Astrocyte (in vitro differentiated cells and primary cell): ENCODE data around the gene DDX31. TPM values are rescaled to one million over a fixed set of nuclear protein-coding genes. Genes with fewer than 3 reads are reported as not detected.

Experiments used
- DNase-seq: peaks from one replicate; pipeline ENCODE4 v3.0.0-alpha.2; 2010; ENCODE audit warnings: low read depth
- FAIRE-seq: peaks from 2 replicates; lab custom pipeline; 2011; peaks lifted over from hg19 to GRCh38; lab: Jason Lieb, UNC
- H2AFZ ChIP-seq: 2 replicates; pipeline ENCODE4 v1.6.0; 2012; ENCODE audit warnings: low read depth, low read length, inconsistent platforms
- H3K27ac ChIP-seq: 2 replicates; pipeline ENCODE4 v1.5.1; 2011; ENCODE audit warnings: low read depth, low read length, inconsistent platforms
- H3K27me3 ChIP-seq: 2 replicates; pipeline ENCODE4 v1.6.0; 2011; ENCODE audit warnings: low read length, inconsistent platforms; ENCODE audit not compliant: insufficient read depth
- H3K36me3 ChIP-seq: 2 replicates; pipeline ENCODE4 v1.5.1; 2011; ENCODE audit warnings: low read length, inconsistent platforms; ENCODE audit not compliant: insufficient read depth
- H3K4me1 ChIP-seq: 2 replicates; pipeline ENCODE4 v1.5.1; 2011; ENCODE audit warnings: low read length, inconsistent platforms; ENCODE audit not compliant: insufficient read depth
- H3K4me2 ChIP-seq: 2 replicates; pipeline ENCODE4 v1.6.0; 2012; ENCODE audit warnings: low read length, inconsistent platforms
- H3K4me3 ChIP-seq: 2 replicates; pipeline ENCODE4 v1.5.1; 2011; ENCODE audit warnings: low read depth, mild to moderate bottlenecking, low read length, inconsistent platforms; ENCODE audit not compliant: insufficient read depth
- H3K79me2 ChIP-seq: 2 replicates; pipeline ENCODE4 v1.6.0; 2012; ENCODE audit warnings: mild to moderate bottlenecking, low read length, inconsistent platforms; ENCODE audit not compliant: insufficient read depth
- H3K9ac ChIP-seq: 2 replicates; pipeline ENCODE4 v1.6.0; 2012; ENCODE audit warnings: mild to moderate bottlenecking, low read length, inconsistent platforms
- H3K9me3 ChIP-seq: 2 replicates; pipeline ENCODE4 v1.5.1; 2012; ENCODE audit warnings: low read depth, mild to moderate bottlenecking, low read length, inconsistent platforms; ENCODE audit not compliant: insufficient read depth
- H4K20me1 ChIP-seq: 2 replicates; pipeline ENCODE4 v1.6.0; 2012; ENCODE audit warnings: low read length, inconsistent platforms; ENCODE audit not compliant: insufficient read depth
- H3K27ac Mint-ChIP-seq: one replicate; pipeline ENCODE4 v1.8.0; 2021; ENCODE audit warnings: mild to moderate bottlenecking, mixed read lengths; ENCODE audit not compliant: unreplicated experiment
- H3K27me3 Mint-ChIP-seq: one replicate; pipeline ENCODE4 v1.8.0; 2021; ENCODE audit warnings: low read depth, mixed read lengths; ENCODE audit not compliant: unreplicated experiment
- H3K36me3 Mint-ChIP-seq: one replicate; pipeline ENCODE4 v1.8.0; 2021; ENCODE audit warnings: low read depth, mixed read lengths; ENCODE audit not compliant: unreplicated experiment
- H3K4me1 Mint-ChIP-seq: one replicate; pipeline ENCODE4 v1.8.0; 2021; ENCODE audit warnings: low read depth, mixed read lengths; ENCODE audit not compliant: unreplicated experiment
- H3K4me3 Mint-ChIP-seq: one replicate; pipeline ENCODE4 v1.8.0; 2021; ENCODE audit warnings: mild to moderate bottlenecking, moderate library complexity, mixed read lengths; ENCODE audit not compliant: unreplicated experiment
- H3K9me3 Mint-ChIP-seq: one replicate; pipeline ENCODE4 v1.8.0; 2021; ENCODE audit warnings: mild to moderate bottlenecking, mixed read lengths; ENCODE audit not compliant: unreplicated experiment
- CTCF ChIP-seq: IDR thresholded peaks from 2 replicates; pipeline ENCODE4 v1.5.1; 2011; ENCODE audit warnings: low read depth, mild to moderate bottlenecking, inconsistent platforms, low read length, moderate library complexity; ENCODE audit not compliant: insufficient read depth
- EZH2 ChIP-seq: IDR thresholded peaks from 2 replicates; pipeline ENCODE4 v1.6.1; 2012; ENCODE audit warnings: mild to moderate bottlenecking, low read length, inconsistent platforms; ENCODE audit not compliant: insufficient read depth
- total RNA-seq: library from RNA; stranded (reverse); gene quantifications from 2 replicates; pipeline ENCODE4 v1.2.1, GENCODE V29; 2021

DDX31 gene
- total RNA-seq, 1 donor from 2014 or later = 20.5 TPM

DNA sequence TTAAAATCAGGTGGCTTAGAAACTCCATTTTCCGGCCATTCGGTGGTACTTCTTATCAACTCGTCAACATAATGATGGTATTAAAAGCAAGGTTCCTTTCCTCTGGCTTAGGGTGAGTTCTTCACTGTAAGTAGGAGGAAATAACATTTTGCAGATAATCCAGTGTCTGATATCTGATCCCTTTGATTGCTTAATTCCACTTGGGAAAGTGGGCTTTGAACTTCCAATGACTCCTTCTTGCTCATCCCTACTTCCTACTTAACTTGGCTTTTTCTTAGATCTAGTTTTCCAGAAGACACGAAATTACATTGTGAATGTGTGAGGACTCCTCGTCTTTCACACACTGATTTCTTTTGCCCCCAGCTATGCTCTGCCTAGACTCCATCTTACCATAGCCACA is 31.5 kb downstream of the DDX31 start:
- Histone ChIP-seq H4K20me1 (peaks cover 14% of the 10 kb centered on the region), H3K9me3 (no peaks in the 10 kb centered on the region), H3K36me3 (peaks cover 34% of the 10 kb centered on the region), H2AFZ (no peak overlapping the region), H3K4me1 (no peaks in the 10 kb centered on the region), H3K4me2 (no peak overlapping the region), H3K9ac (no peak overlapping the region), H3K4me3 (no peak overlapping the region), H3K27ac (no peak overlapping the region), H3K79me2 (no peaks in the 10 kb centered on the region), H3K27me3 (no peaks in the 10 kb centered on the region)
- TF ChIP-seq EZH2 (no peak), CTCF (no peak)
- Mint-ChIP-seq H3K4me3 (no peak overlapping the region), H3K9me3 (no peaks in the 10 kb centered on the region), H3K27me3 (no peaks in the 10 kb centered on the region), H3K27ac (no peak overlapping the region), H3K4me1 (no peaks in the 10 kb centered on the region), H3K36me3 (peaks cover 20% of the 10 kb centered on the region)
- DNase-seq = no peak
- no peak for FAIRE-seq

- no peaks in the 10 kb centered on the region for H3K9me3 Mint-ChIP-seq
- Histone ChIP-seq H4K20me1 (peaks cover 17% of the 10 kb centered on the region), H3K27me3 (no peaks in the 10 kb centered on the region), H3K9me3 (no peaks in the 10 kb centered on the region), H2AFZ (no peak overlapping the region), H3K9ac (no peak overlapping the region), H3K79me2 (no peaks in the 10 kb centered on the region), H3K36me3 (peaks cover 31% of the 10 kb centered on the region), H3K4me1 (no peaks in the 10 kb centered on the region), H3K4me3 (no peak overlapping the region), H3K27ac (no peak overlapping the region), H3K4me2 (no peak overlapping the region)
- H3K27me3 Mint-ChIP-seq = no peaks in the 10 kb centered on the region
- no peak overlapping the region for H3K4me3 Mint-ChIP-seq
- peaks cover 20% of the 10 kb centered on the region for H3K36me3 Mint-ChIP-seq
- FAIRE-seq = no peak
- H3K4me1 Mint-ChIP-seq = peaks cover 2% of the 10 kb centered on the region
- DNase-seq = no peak
- TF ChIP-seq CTCF (no peak), EZH2 (no peak)
- no peak overlapping the region for H3K27ac Mint-ChIP-seq
Measured at GRCh38 chr9:132637801-132638200, 32.0 kb downstream of the DDX31 start.

GRCh38 chr9:132637351-132637750 is 32.4 kb downstream of the DDX31 start:
- no peak for DNase-seq
- Histone ChIP-seq H3K79me2 (no peaks in the 10 kb centered on the region), H2AFZ (no peak overlapping the region), H3K9me3 (no peaks in the 10 kb centered on the region), H4K20me1 (peaks cover 17% of the 10 kb centered on the region), H3K27ac (no peak overlapping the region), H3K4me2 (no peak overlapping the region), H3K36me3 (peaks cover 30% of the 10 kb centered on the region), H3K4me3 (no peak overlapping the region), H3K9ac (no peak overlapping the region), H3K27me3 (no peaks in the 10 kb centered on the region), H3K4me1 (no peaks in the 10 kb centered on the region)
- H3K27me3 Mint-ChIP-seq = no peaks in the 10 kb centered on the region
- TF ChIP-seq EZH2 (no peak), CTCF (no peak)
- no peak overlapping the region for H3K27ac Mint-ChIP-seq
- H3K4me3 Mint-ChIP-seq = no peak overlapping the region
- no peak for FAIRE-seq
- H3K9me3 Mint-ChIP-seq = no peaks in the 10 kb centered on the region
- peaks cover 6% of the 10 kb centered on the region for H3K4me1 Mint-ChIP-seq
- peaks cover 20% of the 10 kb centered on the region for H3K36me3 Mint-ChIP-seq
